ENCODE measurements around the gene SEL1L3. TPM values are rescaled to one million over a fixed set of nuclear protein-coding genes. Genes with fewer than 3 reads are reported as not detected.

The SEL1L3 gene
- total and polyA plus RNA-seq, 2 donors (not counting 1 experiment from before 2014, with no cell fraction given): 13.2 to 56.3 TPM

GRCh38 chr4:25756503-25756902 lies 106.3 kb downstream of the SEL1L3 start:
- H3K4me1 ChIP-seq (ENCODE audit: control insufficient read depth, extremely low read depth, insufficient read depth, low read length): no peaks in the 10 kb centered on the region
- H4K20me1 ChIP-seq (ENCODE audit: control insufficient read depth, extremely low read depth, insufficient read depth, low read length): no peaks in the 10 kb centered on the region
- H3K79me2 ChIP-seq (ENCODE audit: control insufficient read depth, insufficient read depth, low read length): no peaks in the 10 kb centered on the region
- no peaks in the 10 kb centered on the region for H3K27me3 ChIP-seq (ENCODE audit: control insufficient read depth, insufficient read depth, low read length)
- H3K36me3 ChIP-seq (ENCODE audit: control insufficient read depth, insufficient read depth, low read length): no peaks in the 10 kb centered on the region
- no peak for TF ChIP-seq CTCF (conservative IDR thresholded peaks at IDR 0.05 in 1 of 2, IDR thresholded peaks at IDR 0.05 in 1 of 2; ENCODE audit: low read depth in 1 of 2, low read length in 2 of 2)
- no peak for TF ChIP-seq EZH2 (IDR thresholded peaks at IDR 0.05; ENCODE audit: low read length, missing control alignments)
- H3K9ac ChIP-seq (ENCODE audit: insufficient read depth, low read length): no peak overlapping the region
- DNase-seq (ENCODE audit: low read depth in 2 of 2): peak in 1 of 2 donors; percentile 16
- no peak overlapping the region for H3K4me3 ChIP-seq (replicated peaks in 1 of 4; ENCODE audit: control extremely low read depth in 1 of 4, insufficient read depth in 1 of 4, low read depth in 3 of 4, low read length in 4 of 4)
- H3K4me2 ChIP-seq (ENCODE audit: extremely low read depth, insufficient read depth, low read length): no peak overlapping the region
- no peak overlapping the region for H2AFZ ChIP-seq (ENCODE audit: low read length)
- no peaks in the 10 kb centered on the region for H3K9me3 ChIP-seq (ENCODE audit: control insufficient read depth, insufficient read depth, low read depth, low read length)
- H3K27ac ChIP-seq (ENCODE audit: insufficient read depth, low read length): no peak overlapping the region

DNA sequence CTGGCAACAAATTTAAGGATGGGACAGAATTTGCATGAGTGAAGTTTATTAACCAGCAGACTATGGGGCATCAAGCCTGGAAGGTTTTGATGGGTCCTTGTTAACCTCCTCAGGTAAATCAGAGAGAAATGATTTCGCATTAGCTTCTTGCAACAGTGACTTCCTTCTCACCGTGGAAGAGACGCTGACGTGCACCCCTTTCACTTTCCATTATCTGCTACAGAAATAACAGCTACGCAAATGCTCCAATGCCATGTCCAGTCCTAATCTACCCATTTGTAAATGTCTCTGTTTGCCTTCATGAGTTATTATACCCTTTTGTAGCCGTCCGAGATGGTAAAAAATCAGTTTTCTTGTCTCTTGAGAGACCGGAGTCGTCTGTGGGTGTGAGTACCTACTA lies 106.9 kb downstream of the SEL1L3 start:
- H3K4me3 ChIP-seq (replicated peaks in 1 of 4; ENCODE audit: control extremely low read depth in 1 of 4, insufficient read depth in 1 of 4, low read depth in 3 of 4, low read length in 4 of 4): no peak overlapping the region
- no peaks in the 10 kb centered on the region for H3K36me3 ChIP-seq (ENCODE audit: control insufficient read depth, insufficient read depth, low read length)
- H4K20me1 ChIP-seq (ENCODE audit: control insufficient read depth, extremely low read depth, insufficient read depth, low read length): no peaks in the 10 kb centered on the region
- no peak overlapping the region for H3K9ac ChIP-seq (ENCODE audit: insufficient read depth, low read length)
- no peaks in the 10 kb centered on the region for H3K79me2 ChIP-seq (ENCODE audit: control insufficient read depth, insufficient read depth, low read length)
- H3K4me2 ChIP-seq (ENCODE audit: extremely low read depth, insufficient read depth, low read length): no peak overlapping the region
- H3K27ac ChIP-seq (ENCODE audit: insufficient read depth, low read length): no peak overlapping the region
- no peaks in the 10 kb centered on the region for H3K4me1 ChIP-seq (ENCODE audit: control insufficient read depth, extremely low read depth, insufficient read depth, low read length)
- no peaks in the 10 kb centered on the region for H3K27me3 ChIP-seq (ENCODE audit: control insufficient read depth, insufficient read depth, low read length)
- H2AFZ ChIP-seq (ENCODE audit: low read length): no peak overlapping the region
- H3K9me3 ChIP-seq (ENCODE audit: control insufficient read depth, insufficient read depth, low read depth, low read length): no peaks in the 10 kb centered on the region
- TF ChIP-seq EZH2 (IDR thresholded peaks at IDR 0.05; ENCODE audit: low read length, missing control alignments) (no peak), CTCF (conservative IDR thresholded peaks at IDR 0.05 in 1 of 2, IDR thresholded peaks at IDR 0.05 in 1 of 2; ENCODE audit: low read depth in 1 of 2, low read length in 2 of 2) (no peak)
- no peak for DNase-seq (ENCODE audit: low read depth in 2 of 2)

- H2AFZ ChIP-seq (ENCODE audit: low read length): no peak overlapping the region
- no peaks in the 10 kb centered on the region for H4K20me1 ChIP-seq (ENCODE audit: control insufficient read depth, extremely low read depth, insufficient read depth, low read length)
- no peak overlapping the region for H3K4me3 ChIP-seq (replicated peaks in 1 of 4; ENCODE audit: control extremely low read depth in 1 of 4, insufficient read depth in 1 of 4, low read depth in 3 of 4, low read length in 4 of 4)
- H3K36me3 ChIP-seq (ENCODE audit: control insufficient read depth, insufficient read depth, low read length): no peaks in the 10 kb centered on the region
- no peak overlapping the region for H3K27ac ChIP-seq (ENCODE audit: insufficient read depth, low read length)
- no peaks in the 10 kb centered on the region for H3K9me3 ChIP-seq (ENCODE audit: control insufficient read depth, insufficient read depth, low read depth, low read length)
- H3K9ac ChIP-seq (ENCODE audit: insufficient read depth, low read length): no peak overlapping the region
- DNase-seq (ENCODE audit: low read depth in 2 of 2): no peak
- H3K79me2 ChIP-seq (ENCODE audit: control insufficient read depth, insufficient read depth, low read length): no peaks in the 10 kb centered on the region
- no peak overlapping the region for H3K4me2 ChIP-seq (ENCODE audit: extremely low read depth, insufficient read depth, low read length)
- TF ChIP-seq EZH2 (IDR thresholded peaks at IDR 0.05; ENCODE audit: low read length, missing control alignments): no peak
- no peak for TF ChIP-seq CTCF (conservative IDR thresholded peaks at IDR 0.05 in 1 of 2, IDR thresholded peaks at IDR 0.05 in 1 of 2; ENCODE audit: low read depth in 1 of 2, low read length in 2 of 2)
- no peaks in the 10 kb centered on the region for H3K4me1 ChIP-seq (ENCODE audit: control insufficient read depth, extremely low read depth, insufficient read depth, low read length)
- H3K27me3 ChIP-seq (ENCODE audit: control insufficient read depth, insufficient read depth, low read length): no peaks in the 10 kb centered on the region
Observed at GRCh38 chr4:25753239-25753638, 109.5 kb downstream of the SEL1L3 start.
